Upper lobe of left lung (tissue), 6 donors: ENCODE measurements around the gene KRTAP17-1. TPM values are rescaled to one million over a fixed set of nuclear protein-coding genes. Genes with fewer than 3 reads are reported as not detected.

ENCODE experiments used
- ATAC-seq, 2 donors: fragments of 200-7000 bp; cut with Tn5 transposase; one replicate each; pipeline ENCODE4 v1.9.1; 2022; ENCODE audit warnings: mild to moderate bottlenecking in 2 of 2, moderate library complexity in 2 of 2; ENCODE audit not compliant: low FRiP score in 2 of 2
- DNase-seq, 2 donors: peaks; one replicate each; pipeline ENCODE4 v3.0.0-alpha.2; 2019 to 2020
- H3K27ac ChIP-seq, 4 donors: fragments of 200-600 bp; sonication (generic); one replicate each; pipeline ENCODE4 v1.5.1; 2016 to 2019
- H3K27me3 ChIP-seq, 4 donors: fragments of 200-600 bp; sonication (generic); one replicate each; pipeline ENCODE4 v1.5.1; 2017 to 2019
- H3K36me3 ChIP-seq, 4 donors: fragments of 200-600 bp; sonication (generic); one replicate each; pipeline ENCODE4 v1.5.1; 2016 to 2019
- H3K4me1 ChIP-seq, 4 donors: fragments of 200-600 bp; sonication (generic); one replicate each; pipeline ENCODE4 v1.5.1; 2018 to 2019
- H3K4me3 ChIP-seq, 4 donors: fragments of 200-600 bp; sonication (generic); one replicate each; pipeline ENCODE4 v1.5.1; 2017 to 2019; ENCODE audit warnings: mild to moderate bottlenecking in 2 of 4, moderate library complexity in 1 of 4
- H3K9me3 ChIP-seq, 4 donors: fragments of 200-600 bp; sonication (generic); one replicate each; pipeline ENCODE4 v1.5.1; 2018 to 2019
- CTCF ChIP-seq, 6 experiments: fragments of 450-650 bp in 4 of 6; fragments of 200-600 bp in 2 of 6; sonication (generic) in 2 of 6; IDR thresholded peaks; one replicate each; pipeline ENCODE4 v1.5.1; 2016 to 2019; ENCODE audit warnings: antibody characterized with exemption in 6 of 6
- EP300 ChIP-seq, 4 donors: sonication (generic); formaldehyde crosslinking; IDR thresholded peaks; one replicate each; pipeline ENCODE4 v1.5.1; 2017; ENCODE audit warnings: antibody characterized with exemption in 4 of 4, control low read depth in 2 of 4
- POLR2A ChIP-seq, 4 donors: fragments of 450-650 bp; IDR thresholded peaks; one replicate each; pipeline ENCODE4 v1.5.1; 2016 to 2017; ENCODE audit warnings: antibody characterized with exemption in 4 of 4, mild to moderate bottlenecking in 2 of 4
- POLR2AphosphoS5 ChIP-seq, 2 donors: sonication (generic); formaldehyde crosslinking; IDR thresholded peaks; one replicate each; pipeline ENCODE4 v1.5.1; 2017; ENCODE audit warnings: antibody characterized with exemption in 2 of 2
- WGBS, 2 donors: methylation state at CpG; one replicate each; pipeline ENCODE4 v1.1.5; 2017 to 2018; 5-methylcytosine and 5-hydroxymethylcytosine counted together
- total RNA-seq, 6 donors: library from RNA; depleted of rRNA in 4 of 6; stranded (reverse); fragments of >200 nt in 4 of 6; gene quantifications; one replicate each; pipeline versions ENCODE4 v1.1.0 to v1.2.1, GENCODE V29; 2016 to 2021
- donor health status: DM: no; HTN: no; CAD: no; lungs with moderate emphysema.
- donor health status: DM: no; HTN: yes; CAD: no; lungs with severe emphysema.

The KRTAP17-1 gene
- total RNA-seq = not detected

- TF ChIP-seq CTCF (IDR thresholded peaks at IDR 0.05) = no peak
- no peak for TF ChIP-seq EP300 (IDR thresholded peaks at IDR 0.05)
- no peak for TF ChIP-seq POLR2AphosphoS5 (IDR thresholded peaks at IDR 0.05)
- no peak for TF ChIP-seq POLR2A (IDR thresholded peaks at IDR 0.05)
- Histone ChIP-seq H3K4me1 (no peaks in the 10 kb centered on the region), H3K4me3 (no peak within 1 kb of the TSS), H3K36me3 (no peaks in the 10 kb centered on the region), H3K27ac (no peak within 1 kb of the TSS), H3K9me3 (peaks cover 0 to 8% (median 0%) of the 10 kb centered on the region in 4 donors), H3K27me3 (no peaks in the 10 kb centered on the region)
- DNase-seq (peak in 1 of 2 donors; percentile 79), ATAC-seq (no peak)
- 82 to 86% methylated on average over 12 to 23 of the region's 24 CpGs for WGBS, 2 donors
Measured at GRCh38 chr17:41315204-41315794, at the start of gene KRTAP17-1. KRTAP17-1 (minus strand) TSS chr17:41315710; CDS start chr17:41315650, 60 bp downstream.

- TF ChIP-seq EP300 (IDR thresholded peaks at IDR 0.05) = no peak
- no peak for TF ChIP-seq CTCF (IDR thresholded peaks at IDR 0.05)
- TF ChIP-seq POLR2AphosphoS5 (IDR thresholded peaks at IDR 0.05) = no peak
- no peak for TF ChIP-seq POLR2A (IDR thresholded peaks at IDR 0.05)
- no peaks in the 10 kb centered on the region for H3K4me1 ChIP-seq
- no peaks in the 10 kb centered on the region for H3K27me3 ChIP-seq
- H3K4me3 ChIP-seq = no peak overlapping the region
- no peak overlapping the region for H3K27ac ChIP-seq
- ATAC-seq (no peak), DNase-seq (no peak)
- 78 to 92% methylated on average over 2 of the region's 2 CpGs for WGBS, 2 donors
- H3K36me3 ChIP-seq = no peaks in the 10 kb centered on the region
- H3K9me3 ChIP-seq = no peaks in the 10 kb centered on the region
Measured at GRCh38 chr17:41363881-41364280, 48.4 kb upstream of the KRTAP17-1 start.

GRCh38 chr17:41360296-41360995 lies 44.9 kb upstream of the KRTAP17-1 start:
- no peak for TF ChIP-seq EP300 (IDR thresholded peaks at IDR 0.05)
- no peak for TF ChIP-seq POLR2A (IDR thresholded peaks at IDR 0.05)
- Histone ChIP-seq H3K9me3 (no peaks in the 10 kb centered on the region), H3K27me3 (no peaks in the 10 kb centered on the region), H3K4me3 (no peak overlapping the region), H3K4me1 (no peaks in the 10 kb centered on the region), H3K36me3 (no peaks in the 10 kb centered on the region), H3K27ac (no peak overlapping the region)
- DNase-seq (no peak), ATAC-seq (no peak)
- 81 to 92% methylated on average over 5 of the region's 5 CpGs for WGBS, 2 donors

- Histone ChIP-seq H3K27me3 (no peaks in the 10 kb centered on the region), H3K9me3 (no peaks in the 10 kb centered on the region), H3K27ac (no peak overlapping the region), H3K36me3 (no peaks in the 10 kb centered on the region), H3K4me3 (no peak overlapping the region), H3K4me1 (no peaks in the 10 kb centered on the region)
- no peak for ATAC-seq
- no peak for DNase-seq
- WGBS, 2 donors = 84 to 86% methylated on average over 4 of the region's 4 CpGs
- TF ChIP-seq CTCF (IDR thresholded peaks at IDR 0.05) = no peak
- TF ChIP-seq EP300 (IDR thresholded peaks at IDR 0.05) = no peak
- no peak for TF ChIP-seq POLR2A (IDR thresholded peaks at IDR 0.05)
- TF ChIP-seq POLR2AphosphoS5 (IDR thresholded peaks at IDR 0.05) = no peak
Measured at GRCh38 chr17:41354536-41354935, 39.0 kb upstream of the KRTAP17-1 start.

GRCh38 chr17:41352597-41353366 lies 37.3 kb upstream of the KRTAP17-1 start:
- DNase-seq (no peak), ATAC-seq (no peak)
- H3K27me3 ChIP-seq = no peaks in the 10 kb centered on the region
- no peak overlapping the region for H3K27ac ChIP-seq
- H3K4me1 ChIP-seq = no peaks in the 10 kb centered on the region
- no peak overlapping the region for H3K4me3 ChIP-seq
- TF ChIP-seq POLR2AphosphoS5 (IDR thresholded peaks at IDR 0.05) (no peak), CTCF (IDR thresholded peaks at IDR 0.05) (no peak), EP300 (IDR thresholded peaks at IDR 0.05) (no peak), POLR2A (IDR thresholded peaks at IDR 0.05) (no peak)
- H3K36me3 ChIP-seq = no peaks in the 10 kb centered on the region
- H3K9me3 ChIP-seq = no peaks in the 10 kb centered on the region
- WGBS, 2 donors = 67 to 76% methylated on average over 7 of the region's 7 CpGs
